ENCODE measurements around the gene ARL5A. TPM values are rescaled to one million over a fixed set of nuclear protein-coding genes. Genes with fewer than 3 reads are reported as not detected.

ARL5A gene
- total RNA-seq, 1 donor from 2014 or later, result 51.0 TPM

DNA sequence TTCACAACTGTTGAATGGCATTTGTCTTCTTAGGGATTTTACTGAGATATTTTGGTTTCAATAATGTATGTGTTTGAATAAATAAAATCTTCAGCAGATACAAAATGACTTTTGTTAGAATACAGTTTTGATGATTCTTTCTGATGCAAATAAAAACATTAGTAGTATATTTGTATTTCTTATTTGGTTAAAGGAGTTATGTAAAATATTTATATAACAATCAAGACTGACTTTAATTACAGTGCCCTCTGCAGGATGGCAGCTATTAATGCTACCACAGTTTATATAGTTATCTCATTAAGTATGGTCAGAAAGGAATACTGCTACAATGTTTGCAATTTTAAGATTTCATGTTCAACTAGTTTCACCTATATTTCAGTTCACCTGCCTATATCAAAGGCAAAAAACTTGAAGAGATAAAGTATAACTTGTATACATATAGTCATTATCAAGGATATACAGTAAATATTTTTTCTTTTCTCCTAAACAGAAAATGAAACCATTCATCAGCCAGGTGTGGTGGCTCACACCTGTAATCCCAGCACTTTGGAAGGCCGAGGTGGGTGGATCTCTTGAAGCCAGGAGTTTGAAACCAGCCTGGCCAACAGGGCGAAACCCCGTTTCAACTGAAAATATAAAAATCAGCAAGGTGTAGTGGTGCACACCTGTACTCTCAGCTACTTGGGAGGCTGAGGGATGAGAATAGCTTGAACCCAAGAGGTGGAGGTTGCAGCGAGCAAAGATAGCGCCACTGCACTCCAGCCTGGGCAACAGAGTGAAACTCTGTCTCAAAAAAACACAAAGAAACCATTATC lies 19.8 kb downstream of the ARL5A start:
- Mint-ChIP-seq H3K36me3 (ENCODE audit: low read depth) (peaks cover 43% of the 10 kb centered on the region), H3K27me3 (no peaks in the 10 kb centered on the region), H3K27ac (no peak overlapping the region), H3K4me1 (peaks cover 4% of the 10 kb centered on the region), H3K9me3 (no peaks in the 10 kb centered on the region), H3K4me3 (no peak overlapping the region)
- CTCF ChIA-PET, result interaction anchor here (0.6 to 3.9 kb wide), 8 partner anchors 9 to 198 kb away, joined by 3 to 18 read pairs (median 3); partner anchors contain the start of gene ARL5A
- POLR2A ChIA-PET, result interaction anchor here (1.4 kb wide), 1 partner anchor 42 kb away, joined by 3 read pairs; no protein-coding TSS in a partner anchor
- no peak for DNase-seq
- peak; percentile 60 for ATAC-seq (ENCODE audit: low read depth)
- TF ChIP-seq, protein P1, sequence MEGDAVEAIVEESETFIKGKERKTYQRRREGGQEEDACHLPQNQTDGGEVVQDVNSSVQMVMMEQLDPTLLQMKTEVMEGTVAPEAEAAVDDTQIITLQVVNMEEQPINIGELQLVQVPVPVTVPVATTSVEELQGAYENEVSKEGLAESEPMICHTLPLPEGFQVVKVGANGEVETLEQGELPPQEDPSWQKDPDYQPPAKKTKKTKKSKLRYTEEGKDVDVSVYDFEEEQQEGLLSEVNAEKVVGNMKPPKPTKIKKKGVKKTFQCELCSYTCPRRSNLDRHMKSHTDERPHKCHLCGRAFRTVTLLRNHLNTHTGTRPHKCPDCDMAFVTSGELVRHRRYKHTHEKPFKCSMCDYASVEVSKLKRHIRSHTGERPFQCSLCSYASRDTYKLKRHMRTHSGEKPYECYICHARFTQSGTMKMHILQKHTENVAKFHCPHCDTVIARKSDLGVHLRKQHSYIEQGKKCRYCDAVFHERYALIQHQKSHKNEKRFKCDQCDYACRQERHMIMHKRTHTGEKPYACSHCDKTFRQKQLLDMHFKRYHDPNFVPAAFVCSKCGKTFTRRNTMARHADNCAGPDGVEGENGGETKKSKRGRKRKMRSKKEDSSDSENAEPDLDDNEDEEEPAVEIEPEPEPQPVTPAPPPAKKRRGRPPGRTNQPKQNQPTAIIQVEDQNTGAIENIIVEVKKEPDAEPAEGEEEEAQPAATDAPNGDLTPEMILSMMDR (IDR thresholded peaks at IDR 0.05), result peak; percentile 20
- intact Hi-C loops (cut with micrococcal nuclease), result loop anchor here (1.0 kb wide), 6 partner anchors 37 to 217 kb away; no protein-coding TSS in a partner anchor

DNA sequence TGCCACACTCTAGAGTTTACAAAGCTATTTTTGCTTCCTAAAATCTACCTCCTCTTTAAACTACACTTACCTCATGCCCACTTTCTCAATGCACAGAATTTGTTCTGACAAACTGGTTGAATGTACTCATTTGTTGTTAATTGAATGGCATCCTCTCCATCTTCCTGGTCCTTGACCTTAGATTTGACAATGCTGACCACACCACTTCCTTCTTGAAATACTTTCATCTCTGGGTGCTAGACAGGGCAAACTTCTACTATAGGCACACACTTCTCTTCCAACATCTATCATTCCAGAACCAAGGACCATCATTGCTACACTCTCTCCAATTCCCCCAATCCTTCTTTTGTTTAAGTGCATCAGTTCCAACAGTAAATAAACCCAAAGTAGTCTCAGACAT lies 22.3 kb downstream of the ARL5A start:
- Mint-ChIP-seq H3K4me1 (peaks cover 4% of the 10 kb centered on the region), H3K9me3 (no peaks in the 10 kb centered on the region), H3K27me3 (no peaks in the 10 kb centered on the region), H3K27ac (no peak overlapping the region), H3K4me3 (no peak overlapping the region), H3K36me3 (ENCODE audit: low read depth) (peaks cover 44% of the 10 kb centered on the region)
- DNase-seq, result no peak
- TF ChIP-seq, protein P1 (IDR thresholded peaks at IDR 0.05), result no peak
- intact Hi-C loops (cut with micrococcal nuclease), result no loop called here
- no peak for ATAC-seq (ENCODE audit: low read depth)
- POLR2A ChIA-PET, result interaction anchor here (0.5 to 1.6 kb wide), 3 partner anchors 23 to 255 kb away, joined by 3 to 7 read pairs (median 6); no protein-coding TSS in a partner anchor
- CTCF ChIA-PET, result interaction anchor here (0.9 to 3.9 kb wide), 6 partner anchors 8 to 219 kb away, joined by 3 to 18 read pairs (median 3); no protein-coding TSS in a partner anchor

DNA sequence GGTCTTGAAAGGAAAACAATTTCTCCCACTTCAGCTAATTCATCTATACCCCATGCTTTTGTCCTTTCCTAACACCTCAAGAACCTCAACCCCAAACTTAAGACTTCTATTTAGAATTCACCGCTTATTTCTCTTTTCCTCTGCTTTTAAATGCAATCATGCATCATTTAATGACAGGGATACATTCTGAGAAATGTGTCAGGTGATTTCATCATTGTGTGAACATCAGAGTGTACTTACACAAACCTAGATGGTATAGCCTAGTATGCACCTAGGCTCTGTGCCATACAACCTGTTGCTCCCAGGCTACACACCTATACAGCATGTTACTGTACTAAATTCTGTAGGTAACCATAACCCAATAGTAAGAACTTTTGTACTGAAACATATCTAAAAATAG lies 22.9 kb downstream of the ARL5A start:
- no peak overlapping the region for H3K27ac Mint-ChIP-seq
- CTCF ChIA-PET, result interaction anchor here (1.2 to 3.9 kb wide), 2 partner anchors 9 to 114 kb away, joined by 3 to 18 read pairs; no protein-coding TSS in a partner anchor
- H3K36me3 Mint-ChIP-seq (ENCODE audit: low read depth), result peaks cover 42% of the 10 kb centered on the region
- no peaks in the 10 kb centered on the region for H3K9me3 Mint-ChIP-seq
- H3K4me3 Mint-ChIP-seq, result no peak overlapping the region
- intact Hi-C loops (cut with micrococcal nuclease), result no loop called here
- H3K27me3 Mint-ChIP-seq, result no peaks in the 10 kb centered on the region
- TF ChIP-seq, protein P1 (IDR thresholded peaks at IDR 0.05), result no peak
- peaks cover 6% of the 10 kb centered on the region for H3K4me1 Mint-ChIP-seq
- no peak for DNase-seq
- no peak for ATAC-seq (ENCODE audit: low read depth)
- POLR2A ChIA-PET, result no interaction called here

DNA sequence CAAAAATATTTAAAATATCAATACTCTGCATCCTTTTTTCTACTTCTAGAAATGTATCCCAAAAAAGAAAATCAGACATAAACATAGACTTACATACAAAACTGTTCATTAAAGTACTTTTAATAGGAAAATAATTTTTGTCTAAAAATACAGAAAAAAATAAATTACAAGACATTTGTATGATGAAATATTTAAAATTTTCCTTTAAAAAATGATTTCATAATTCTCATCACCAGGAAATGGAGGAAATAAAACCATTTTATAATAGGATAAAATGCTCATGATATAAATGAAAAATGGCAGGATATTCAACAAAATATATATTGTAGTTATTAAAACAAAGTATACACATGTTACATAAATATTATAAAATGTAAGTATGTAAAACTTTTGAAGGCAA lies 24.4 kb downstream of the ARL5A start:
- no peaks in the 10 kb centered on the region for H3K9me3 Mint-ChIP-seq
- no peak for DNase-seq
- peaks cover 6% of the 10 kb centered on the region for H3K4me1 Mint-ChIP-seq
- no peak overlapping the region for H3K4me3 Mint-ChIP-seq
- ATAC-seq (ENCODE audit: low read depth), result no peak
- no peak overlapping the region for H3K27ac Mint-ChIP-seq
- ChIA-PET POLR2A (interaction anchor here (0.7 to 2.0 kb wide), 2 partner anchors 20 to 24 kb away, joined by 4 to 6 read pairs; partner anchors contain the start of gene ARL5A), CTCF (no interaction called here)
- intact Hi-C loops (cut with micrococcal nuclease), result no loop called here
- peaks cover 40% of the 10 kb centered on the region for H3K36me3 Mint-ChIP-seq (ENCODE audit: low read depth)
- TF ChIP-seq, protein P1 (IDR thresholded peaks at IDR 0.05), result no peak
- no peaks in the 10 kb centered on the region for H3K27me3 Mint-ChIP-seq

DNA sequence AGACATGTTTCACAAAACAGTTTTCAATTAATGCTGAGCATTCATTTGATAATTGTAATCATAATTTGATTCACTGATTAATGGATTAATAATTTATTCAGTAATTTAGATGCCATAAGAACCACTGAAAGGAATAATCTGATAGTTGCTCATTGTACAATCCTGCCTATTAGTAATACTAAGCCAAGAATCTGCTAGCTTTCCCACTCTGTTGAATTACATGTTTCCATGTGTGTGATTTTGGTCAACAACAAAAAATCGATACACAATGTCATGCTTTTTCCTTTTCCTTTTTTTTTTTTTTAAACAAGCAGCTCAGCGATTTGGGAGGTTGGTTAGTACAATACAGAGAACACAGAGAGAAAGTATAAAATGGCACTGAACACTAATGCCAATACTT lies 25.9 kb downstream of the ARL5A start:
- Mint-ChIP-seq H3K27me3 (no peaks in the 10 kb centered on the region), H3K36me3 (ENCODE audit: low read depth) (peaks cover 37% of the 10 kb centered on the region), H3K4me3 (no peak overlapping the region), H3K4me1 (peaks cover 2% of the 10 kb centered on the region), H3K27ac (no peak overlapping the region), H3K9me3 (no peaks in the 10 kb centered on the region)
- intact Hi-C loops (cut with micrococcal nuclease), result no loop called here
- ATAC-seq (ENCODE audit: low read depth) (no peak), DNase-seq (no peak)
- ChIA-PET CTCF (no interaction called here), POLR2A (interaction anchor here (2.0 kb wide), 1 partner anchor 26 kb away, joined by 6 read pairs; the partner anchor contains the start of gene ARL5A)
- TF ChIP-seq, protein P1 (IDR thresholded peaks at IDR 0.05), result no peak
